CD1c-positive myeloid dendritic cell (primary cell): ENCODE measurements around the gene MMP24.
A peak's percentile ranks its signal among the peaks of the same experiment; 100 is the strongest.
"Not testable (repeated sequence)": the region's sequence is repeated elsewhere in the genome, so short reads cannot be mapped to it uniquely, and the experiment has no call there.

Experiments
- DNase-seq: peaks from one replicate; pipeline ENCODE4 v3.0.0-alpha.2; 2016; ENCODE audit errors: extremely low spot score

MMP24 gene

GRCh38 chr20:35226126-35226883, at the start of gene MMP24:
Gene MMP24 (plus strand): TSS chr20:35226690. CDS start chr20:35226739, 49 bp downstream.
- DNase-seq, result no peak

GRCh38 chr20:35179292-35180212, 46.9 kb upstream of the MMP24 start:
- DNase-seq, result no peak

DNA sequence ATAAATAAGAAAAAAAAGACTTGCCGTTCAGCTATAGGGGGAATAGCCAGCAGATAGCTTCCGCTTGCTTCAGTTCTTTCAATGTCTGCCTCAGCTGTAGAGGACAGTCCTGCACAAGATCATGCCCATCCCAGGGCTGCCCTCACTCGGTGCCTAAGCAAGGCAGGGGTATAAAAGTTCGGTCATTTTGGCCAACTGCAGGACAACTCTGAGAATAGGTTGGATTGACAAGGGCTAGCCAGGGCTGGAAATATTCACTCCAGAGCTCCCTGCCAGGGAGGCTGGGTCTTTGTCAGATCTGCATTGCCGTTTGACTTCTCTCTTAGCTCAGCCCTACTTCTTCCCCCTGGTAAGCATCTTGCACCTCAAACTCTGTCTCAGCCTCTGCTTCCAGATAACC, 46.2 kb upstream of the MMP24 start:
- DNase-seq, result no peak

GRCh38 chr20:35181731-35182130, 44.8 kb upstream of the MMP24 start:
- no peak for DNase-seq

- DNase-seq, result not testable (repeated sequence)
Measured at GRCh38 chr20:35186691-35187289, 39.7 kb upstream of the MMP24 start.

DNA sequence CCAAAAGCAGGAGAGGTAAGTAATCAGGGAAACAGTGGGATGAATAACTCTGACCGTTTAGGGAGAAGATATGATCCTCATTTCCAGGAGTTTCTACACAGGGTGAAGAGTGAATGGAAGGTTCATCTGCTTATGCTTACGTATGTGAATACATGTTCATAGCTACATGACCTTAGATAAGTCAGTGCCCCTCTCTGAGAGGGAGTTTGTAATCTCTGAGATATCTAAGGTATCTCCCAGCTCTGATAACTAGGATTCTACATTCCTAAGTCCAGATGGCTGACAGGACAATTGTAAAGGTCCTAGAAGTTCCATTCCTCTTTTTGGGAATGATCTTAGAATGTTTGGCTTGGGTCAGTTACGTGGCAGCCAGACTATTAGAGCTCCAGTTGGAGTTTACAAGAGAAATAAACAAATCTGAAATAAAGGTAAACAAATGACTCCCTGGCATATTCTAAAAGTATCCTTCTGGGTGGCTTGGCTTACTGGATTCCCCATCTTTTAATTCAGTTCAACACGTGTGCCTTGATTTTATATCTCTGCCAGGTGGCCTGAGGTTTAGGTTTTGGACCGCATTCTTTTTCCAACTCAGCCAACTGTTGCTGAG, 38.8 kb upstream of the MMP24 start:
- no peak for DNase-seq

DNA sequence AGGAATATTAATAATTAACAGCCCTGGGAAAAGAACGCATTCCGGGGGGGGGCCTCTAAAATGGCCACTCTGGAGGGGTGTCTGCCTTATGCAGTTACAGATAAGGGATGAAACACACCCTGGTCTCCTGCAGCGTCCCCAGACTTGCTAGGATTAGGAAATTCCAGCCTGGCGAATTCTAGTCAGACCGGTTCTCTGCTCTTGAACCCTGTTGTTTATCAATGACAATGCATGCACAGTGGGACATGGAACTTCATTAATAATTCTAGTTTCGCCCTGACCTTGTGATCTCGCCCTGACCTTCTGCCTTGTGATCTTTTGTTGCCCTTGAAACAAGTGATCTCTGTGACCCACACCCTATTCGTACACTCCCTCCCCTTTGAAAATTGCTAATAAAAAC, 37.3 kb upstream of the MMP24 start:
- DNase-seq, result not testable (repeated sequence)

DNA sequence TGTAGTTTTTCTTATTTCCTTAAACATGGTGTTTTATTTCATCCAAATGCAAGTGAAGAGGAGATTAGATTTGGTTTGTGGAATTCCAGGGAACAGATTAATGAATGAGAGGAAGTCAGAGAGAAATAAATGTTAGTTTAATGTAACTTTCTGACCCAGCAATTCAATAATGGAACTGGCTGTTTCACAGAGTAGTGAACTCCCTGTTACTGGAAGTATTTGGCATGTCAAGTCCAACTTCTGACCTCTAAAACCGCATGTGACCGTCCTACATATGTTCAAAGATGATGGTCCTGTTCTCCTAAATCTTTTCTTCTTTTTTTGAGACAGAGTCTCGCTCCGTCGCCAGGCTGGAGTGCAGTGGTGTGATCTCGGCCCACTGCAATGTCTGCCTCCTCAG, 35.9 kb upstream of the MMP24 start:
- DNase-seq, result no peak

DNA sequence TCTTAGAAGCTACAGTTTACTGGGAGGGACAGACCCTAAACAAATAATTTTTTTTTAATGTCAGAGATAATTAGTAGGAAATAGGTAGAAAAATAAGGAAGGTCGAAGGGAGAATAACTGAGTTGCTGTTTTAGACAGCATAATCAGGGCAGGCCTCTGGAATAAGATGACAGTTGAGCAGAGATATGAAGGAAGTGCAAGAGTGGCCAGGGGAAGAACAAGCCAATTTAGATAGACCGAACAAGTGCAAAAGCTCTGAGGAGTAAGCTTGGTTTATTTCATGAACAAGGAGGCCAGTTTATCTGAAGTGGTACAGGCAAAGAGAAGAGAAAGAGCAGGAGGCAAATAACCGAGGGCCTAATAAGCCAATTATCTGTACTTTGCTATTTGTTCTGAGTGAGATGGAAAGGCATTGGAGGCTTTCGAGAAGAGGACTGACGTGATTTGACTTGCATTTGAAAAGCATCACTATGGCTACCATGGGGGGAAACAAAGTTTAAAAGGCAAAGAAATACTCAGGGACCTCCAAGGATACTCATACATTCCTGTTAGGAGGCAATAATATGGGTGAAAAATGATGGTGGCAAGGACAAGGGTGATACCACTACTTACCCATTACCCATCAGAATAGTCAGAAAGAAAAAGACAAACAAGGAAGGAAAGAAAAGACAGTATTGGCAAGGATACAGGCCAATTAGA, 34.9 kb upstream of the MMP24 start:
- no peak for DNase-seq

DNA sequence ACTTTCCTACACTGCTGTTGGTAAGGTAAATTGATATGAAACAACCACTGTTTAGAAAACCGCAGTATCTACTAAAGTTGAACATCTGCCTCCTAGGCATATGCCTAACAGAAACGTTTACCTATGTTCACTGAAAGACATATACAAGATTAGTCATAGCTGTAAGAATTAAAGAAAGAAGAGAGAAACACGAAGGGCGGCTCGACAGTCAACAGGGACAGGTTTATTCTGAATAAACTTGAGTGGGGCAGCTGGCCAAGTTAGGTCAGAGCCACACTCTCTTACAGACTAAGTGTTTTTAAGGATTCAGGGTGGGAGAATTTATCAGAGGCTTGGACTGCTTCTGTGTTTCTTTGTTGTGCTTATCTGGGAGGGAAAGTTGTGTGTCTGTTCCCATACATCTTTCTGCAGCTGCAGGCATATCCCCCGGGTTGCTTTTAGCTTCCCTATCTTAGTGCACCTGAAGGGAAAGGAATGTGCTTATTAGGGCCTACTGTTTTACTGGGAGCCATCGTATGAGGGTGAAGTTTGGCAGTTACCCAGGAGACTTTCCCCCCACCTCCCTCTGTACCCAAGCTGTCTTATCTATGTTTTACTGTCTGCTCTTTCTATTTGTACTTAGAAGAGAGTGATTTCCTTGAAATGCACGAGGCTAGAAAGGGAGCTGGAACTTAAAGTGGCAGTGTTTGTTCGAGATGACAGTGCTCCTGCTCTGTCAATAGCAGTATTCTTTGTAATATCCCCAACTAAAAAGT, 34.2 kb upstream of the MMP24 start:
- no peak for DNase-seq

GRCh38 chr20:35193031-35193791, 33.3 kb upstream of the MMP24 start:
- not testable (repeated sequence) for DNase-seq

DNA sequence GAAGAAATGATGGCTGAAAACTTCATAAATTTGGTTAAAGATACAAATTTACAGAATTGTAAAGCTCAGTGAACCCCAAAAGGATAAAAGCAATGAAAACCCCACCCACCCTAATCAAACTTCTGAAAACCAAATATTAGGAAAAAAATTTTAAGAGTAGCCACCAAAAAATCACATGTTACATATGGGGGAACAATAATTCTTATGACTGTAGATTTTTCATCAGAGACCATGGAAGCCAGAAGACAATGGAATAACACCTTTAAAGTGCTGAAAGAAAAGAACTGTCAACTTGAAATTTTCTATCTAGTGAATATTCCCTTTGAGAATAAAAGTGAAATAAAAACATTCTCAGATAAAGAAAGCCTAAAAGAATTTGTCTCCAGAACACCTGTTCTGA, 30.2 kb upstream of the MMP24 start:
- DNase-seq, result no peak

DNA sequence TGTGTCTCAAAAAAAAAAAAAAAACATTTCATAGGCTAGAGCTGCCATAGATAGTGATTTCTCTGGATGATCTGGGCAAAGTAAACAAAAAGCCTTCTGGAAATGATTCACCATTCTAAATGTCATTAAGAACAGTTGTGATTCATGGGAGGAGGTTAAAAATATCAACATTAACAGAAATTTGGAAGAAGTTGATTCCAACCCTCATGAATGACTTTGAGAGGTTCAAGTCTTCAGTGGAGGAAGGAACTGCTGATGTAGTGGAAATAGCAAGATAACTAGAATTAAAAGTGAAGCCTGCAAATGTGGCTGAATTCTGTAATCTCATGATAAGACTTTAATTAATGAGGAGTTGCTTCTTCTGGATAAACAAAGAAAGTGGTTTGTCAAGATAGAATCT, 26.8 kb upstream of the MMP24 start:
- DNase-seq, result no peak

DNA sequence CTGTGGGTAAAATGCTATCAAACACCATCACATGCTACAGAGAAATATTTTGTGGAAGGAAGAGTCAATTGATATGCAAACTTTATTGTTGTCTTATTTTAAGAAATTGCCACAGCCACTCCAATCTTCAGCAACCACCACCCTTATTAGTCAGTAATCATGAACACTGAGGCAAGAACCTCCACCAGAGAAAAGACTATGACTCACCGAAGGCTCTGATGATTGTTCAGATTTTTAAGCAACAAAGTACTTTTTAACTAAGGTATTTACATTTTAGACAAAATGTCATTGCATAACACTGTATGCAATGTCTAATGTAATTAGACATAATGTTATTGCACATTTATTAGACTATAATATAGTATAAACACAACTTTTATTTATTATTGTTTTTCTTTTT, 26.2 kb upstream of the MMP24 start:
- no peak for DNase-seq

DNA sequence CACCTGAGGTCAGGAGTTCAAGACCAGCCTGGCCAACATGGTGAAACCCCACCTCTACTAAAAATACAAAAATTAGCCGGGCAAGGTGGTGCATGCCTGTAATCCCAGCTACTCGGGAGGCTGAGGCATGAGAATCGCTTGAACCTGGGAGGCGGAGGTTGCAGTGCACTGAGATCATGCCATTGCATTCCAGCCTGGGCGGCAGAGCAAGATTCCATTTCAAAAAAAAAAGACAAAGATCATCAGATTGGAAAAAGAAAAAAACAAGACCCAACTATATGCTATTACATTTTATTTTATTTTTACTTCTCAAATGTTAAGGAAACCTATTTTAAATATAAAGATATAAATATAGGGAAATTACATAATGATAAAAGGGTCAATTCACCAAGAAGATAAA, 25.0 kb upstream of the MMP24 start:
- DNase-seq, result not testable (repeated sequence)

DNA sequence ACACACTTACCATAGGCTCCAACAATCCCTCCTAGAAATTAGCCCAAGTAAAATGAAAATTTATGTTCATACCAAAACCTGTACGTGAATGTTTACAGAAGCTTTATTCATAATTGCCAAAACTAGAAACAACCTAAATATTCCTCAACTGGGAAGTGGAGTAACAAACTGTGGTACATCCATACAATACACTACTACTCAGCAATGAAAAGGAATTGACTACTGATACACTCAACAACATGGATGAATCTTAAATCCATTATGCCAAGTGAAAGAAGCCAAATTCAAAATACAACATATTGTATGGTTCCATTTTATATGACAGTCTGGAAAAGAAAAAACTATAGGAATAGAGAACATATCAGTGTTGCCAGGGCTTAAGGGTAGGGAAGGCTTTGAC, 19.7 kb upstream of the MMP24 start:
- no peak for DNase-seq

DNA sequence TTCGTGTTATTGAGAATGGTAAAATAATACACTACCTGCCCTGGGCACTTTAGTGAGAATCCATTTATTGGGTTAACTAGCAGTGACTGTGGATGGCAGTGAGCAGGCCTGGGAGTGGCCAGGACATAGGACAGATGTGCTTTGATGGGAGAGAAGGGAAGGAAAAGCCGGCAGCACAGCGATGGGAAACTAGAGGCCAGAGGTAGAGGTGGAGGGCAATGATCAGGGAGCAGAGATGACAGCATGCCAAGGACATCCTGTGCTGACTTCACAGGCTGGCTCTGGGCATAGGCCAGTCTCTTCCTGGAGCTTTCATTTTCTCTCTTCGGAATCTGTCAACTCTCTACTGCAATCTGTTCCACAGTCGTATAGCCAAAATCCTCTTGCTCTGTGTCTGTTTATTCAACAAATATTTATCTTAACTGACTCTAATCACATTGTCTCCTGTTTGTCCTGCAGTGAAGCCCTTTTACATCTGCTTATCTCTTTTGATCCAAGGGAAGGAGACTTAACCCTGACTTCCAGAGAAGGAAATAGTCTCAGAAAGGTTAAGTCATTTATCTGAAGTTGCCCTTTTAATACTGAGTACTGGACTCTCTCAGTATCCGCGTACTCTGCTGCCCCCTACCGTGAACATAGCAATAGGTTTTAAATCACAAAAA, 18.4 kb upstream of the MMP24 start:
- peak; percentile 80 for DNase-seq

GRCh38 chr20:35215066-35215956, 11.2 kb upstream of the MMP24 start:
- no peak for DNase-seq
